Mucosa of gallbladder (tissue), 1 donor: ENCODE measurements around the gene WASHC2A. TPM values are rescaled to one million over a fixed set of nuclear protein-coding genes. Genes with fewer than 3 reads are reported as not detected.
"Not testable (repeated sequence)": the region's sequence is repeated elsewhere in the genome, so short reads cannot be mapped to it uniquely, and the experiment has no call there.

Experiments used
- DNase-seq: peaks from one replicate; pipeline ENCODE4 v3.0.0-alpha.2; 2020; ENCODE audit warnings: low spot score
- total RNA-seq: library from RNA; stranded (reverse); gene quantifications from one replicate; pipeline ENCODE4 v1.2.1, GENCODE V29; 2021
- donor health status: DM: no; HTN: no; CAD: no.

Gene WASHC2A
- total RNA-seq, 1 donor from 2014 or later, result 38.8 TPM

DNA sequence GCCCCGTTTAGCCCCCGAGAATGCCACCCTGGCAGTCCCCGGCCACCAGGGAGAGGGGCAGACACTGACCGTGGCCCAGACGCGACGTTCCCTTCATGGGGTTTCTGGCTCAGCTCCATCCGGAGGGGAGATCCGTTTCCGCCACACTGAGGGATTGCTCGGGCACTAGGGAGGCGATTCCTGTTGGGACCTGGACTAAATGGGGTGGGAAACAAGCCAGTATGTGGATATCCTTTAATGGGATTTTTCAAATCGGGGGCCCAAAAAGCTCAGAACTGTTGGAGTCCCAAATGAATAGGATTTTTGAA, 552 bp downstream of the WASHC2A start:
- not testable (repeated sequence) for DNase-seq

DNA sequence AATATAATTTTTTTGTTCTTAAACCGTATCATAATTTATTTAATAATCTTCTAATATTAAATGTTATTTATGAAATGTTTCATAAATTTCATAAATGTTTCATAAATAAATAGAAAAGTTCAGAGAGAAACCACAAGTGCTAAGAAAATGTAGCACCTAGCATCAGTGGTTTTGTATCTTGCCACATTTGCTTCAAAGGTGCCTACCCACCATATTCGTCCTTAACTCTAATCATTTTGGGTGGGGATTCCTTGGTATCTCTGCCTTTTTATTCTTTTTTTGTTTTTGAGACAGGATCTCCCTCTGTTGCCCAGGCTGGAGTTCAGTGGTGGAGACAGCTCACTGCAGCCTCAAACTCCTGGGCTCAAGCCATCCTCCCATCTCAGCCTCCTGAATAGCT, 7.4 kb downstream of the WASHC2A start:
- DNase-seq, result not testable (repeated sequence)

DNA sequence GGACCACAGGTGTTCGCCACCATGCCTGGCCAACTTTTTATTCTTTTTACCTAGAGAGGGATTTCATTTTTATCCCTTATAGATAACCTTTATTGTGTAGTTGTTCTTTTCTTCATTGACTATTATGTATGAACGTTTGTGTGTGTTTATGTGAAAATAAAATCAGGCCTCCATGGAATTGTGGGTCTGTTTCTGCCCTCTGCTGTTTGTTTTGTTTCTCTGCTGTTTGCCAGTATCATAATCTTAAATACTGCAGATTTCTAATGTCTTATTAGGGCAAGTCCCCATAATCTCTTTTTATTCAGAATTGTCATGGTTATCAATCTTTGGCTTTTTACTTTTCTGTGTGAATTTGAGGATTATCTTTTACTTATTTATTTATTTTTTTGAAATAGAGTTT, 7.8 kb downstream of the WASHC2A start:
- DNase-seq, result not testable (repeated sequence)

DNA sequence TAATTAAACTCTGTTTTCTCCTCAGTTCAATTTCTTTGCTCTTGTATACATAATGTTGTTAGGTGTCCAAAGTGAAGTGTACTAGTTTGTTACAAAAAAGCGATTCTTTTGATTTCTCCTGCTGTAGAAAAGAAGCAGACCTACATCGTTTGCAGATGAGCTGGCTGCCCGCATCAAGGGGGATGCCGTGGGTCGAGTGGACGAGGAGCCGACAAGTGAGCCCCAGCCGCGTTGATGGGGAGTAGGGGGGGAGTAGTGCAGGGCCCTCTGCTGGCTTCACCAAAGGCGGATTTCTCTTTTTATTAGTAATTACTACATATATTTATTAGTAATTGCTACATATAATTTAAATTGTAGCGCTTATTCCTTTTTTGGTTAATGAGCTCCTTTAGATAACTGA, 23.6 kb downstream of the WASHC2A start:
- DNase-seq, result not testable (repeated sequence)

DNA sequence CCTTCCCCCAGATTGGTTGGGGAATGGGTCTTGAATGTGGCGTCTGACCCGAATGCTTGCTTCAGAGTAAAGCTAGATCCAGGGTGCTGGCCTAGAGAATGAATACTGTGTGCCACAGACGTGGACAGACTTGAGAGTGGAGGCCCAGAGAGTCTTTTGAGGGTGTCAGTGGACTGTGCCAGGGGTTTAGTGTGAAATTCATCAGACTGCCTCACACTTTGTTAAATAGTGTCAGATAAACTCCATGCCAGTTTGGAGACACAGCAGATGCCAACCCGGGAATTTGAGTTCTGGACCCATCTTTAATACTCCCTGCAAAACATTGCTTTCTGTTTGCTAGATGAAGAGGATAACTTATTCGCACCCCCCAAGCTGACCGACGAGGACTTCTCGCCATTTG, 25.2 kb downstream of the WASHC2A start:
- DNase-seq, result not testable (repeated sequence)

DNA sequence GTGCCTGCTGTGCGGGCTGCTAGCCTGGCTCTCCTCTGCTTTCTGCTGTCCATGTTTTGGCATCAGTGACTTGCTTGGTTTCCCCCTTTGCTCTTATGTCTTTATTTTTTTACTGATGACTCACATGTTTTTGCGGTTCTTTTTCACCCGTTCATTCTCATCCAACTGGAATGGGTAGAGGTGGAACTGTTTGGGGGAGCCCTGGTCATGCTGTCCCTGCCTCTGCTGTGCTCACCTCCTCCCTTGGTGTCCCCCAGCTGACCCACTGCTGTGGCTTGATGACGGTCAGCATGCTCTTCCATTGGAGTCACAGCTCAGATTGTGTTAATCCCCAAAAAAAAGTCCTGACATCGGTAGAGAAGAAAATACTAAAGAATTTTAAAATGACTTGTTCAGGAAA, 26.9 kb downstream of the WASHC2A start:
- not testable (repeated sequence) for DNase-seq

DNA sequence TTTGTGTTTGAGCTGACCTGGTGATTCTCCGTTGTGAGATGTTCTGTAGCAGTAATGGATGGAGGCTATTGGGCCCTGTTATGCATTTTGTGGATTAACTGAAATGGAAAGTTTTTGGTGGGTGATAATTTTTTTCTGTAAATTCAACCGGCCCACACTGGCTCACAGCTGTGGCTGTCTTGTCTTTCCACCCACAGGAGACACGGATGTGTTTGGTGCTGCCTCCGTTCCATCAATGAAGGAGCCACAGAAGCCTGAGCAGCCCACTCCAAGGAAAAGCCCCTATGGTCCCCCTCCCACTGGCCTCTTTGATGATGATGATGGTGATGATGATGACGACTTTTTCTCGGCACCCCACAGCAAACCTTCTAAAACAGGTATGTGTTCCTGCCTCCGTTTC, 27.6 kb downstream of the WASHC2A start:
- not testable (repeated sequence) for DNase-seq

DNA sequence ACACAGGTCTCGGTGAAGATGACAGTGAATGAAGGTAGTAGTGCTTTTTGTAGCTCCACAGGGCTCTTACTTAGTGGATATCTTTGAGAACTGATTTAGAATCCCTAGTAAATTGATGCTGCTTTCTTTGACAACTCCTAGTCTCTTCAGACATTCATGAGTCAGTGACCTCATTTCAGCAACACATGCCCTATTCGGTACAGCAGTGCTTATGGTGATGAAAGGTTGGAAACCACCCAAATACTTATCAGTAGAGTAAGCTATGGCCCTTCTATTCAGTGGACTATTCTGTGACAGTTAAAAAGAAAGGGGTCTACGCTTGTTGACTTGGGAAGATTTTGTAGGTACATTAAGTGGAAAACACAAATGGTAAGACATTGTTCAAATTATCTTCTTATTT, 29.0 kb downstream of the WASHC2A start:
- not testable (repeated sequence) for DNase-seq

DNA sequence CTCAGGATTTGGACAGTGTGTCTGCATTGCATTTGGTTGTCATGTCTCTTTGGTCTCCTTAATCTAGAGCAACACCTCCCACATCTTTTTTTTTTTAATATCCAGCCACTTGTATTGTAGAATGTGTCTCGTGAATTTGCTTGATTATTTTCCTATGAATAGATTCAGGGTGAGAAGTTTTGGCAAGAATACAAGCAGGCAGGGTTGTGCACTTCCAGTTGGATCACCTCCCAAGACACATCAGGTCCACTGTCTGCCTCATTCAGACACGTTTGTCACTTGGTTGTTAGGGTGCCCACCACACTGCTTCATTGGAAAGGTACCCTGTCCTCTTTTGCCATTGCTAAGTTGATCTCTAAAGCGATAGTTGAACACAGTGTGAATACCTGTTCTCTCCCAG, 30.9 kb downstream of the WASHC2A start:
- not testable (repeated sequence) for DNase-seq

DNA sequence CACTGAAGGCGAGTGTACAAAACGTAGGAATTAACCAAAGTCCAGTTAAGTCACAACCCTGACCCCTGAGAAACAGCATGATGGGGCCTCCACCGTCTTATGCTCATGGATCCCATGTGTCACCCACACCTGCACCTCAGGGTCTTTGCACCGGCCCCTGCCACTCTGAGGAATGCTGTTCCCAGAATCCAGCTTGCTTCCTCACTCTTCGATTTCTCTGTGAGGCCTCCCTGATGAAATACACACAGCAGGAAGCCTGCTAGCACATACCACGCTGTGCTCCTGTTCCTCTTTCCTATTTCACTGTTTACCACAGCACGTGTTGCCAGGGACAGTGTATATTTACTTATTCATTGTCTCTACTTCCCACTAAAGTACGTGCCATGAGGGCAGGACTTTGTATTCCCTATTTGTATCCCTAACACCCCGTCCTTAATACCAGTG, 33.4 kb downstream of the WASHC2A start:
- not testable (repeated sequence) for DNase-seq

DNA sequence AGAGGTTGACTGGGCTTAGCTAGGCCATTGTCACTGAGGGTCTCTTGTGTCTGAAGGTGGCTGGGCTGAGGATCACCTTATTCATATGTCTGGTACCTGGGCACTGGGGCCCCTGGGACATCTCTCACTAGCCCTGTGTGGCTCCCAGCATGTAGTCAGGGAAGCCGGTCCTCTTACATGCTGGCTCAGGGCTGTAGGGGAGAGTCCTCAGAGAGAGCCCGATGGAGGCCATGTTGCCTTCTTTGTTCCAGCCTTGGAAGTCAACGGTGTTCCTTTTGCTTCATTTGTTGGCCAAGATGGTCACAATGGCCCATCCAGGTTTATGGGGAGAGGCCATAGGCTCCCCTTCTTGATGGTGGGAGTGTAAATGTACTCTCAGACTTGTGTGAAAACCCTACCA, 34.0 kb downstream of the WASHC2A start:
- DNase-seq, result not testable (repeated sequence)

DNA sequence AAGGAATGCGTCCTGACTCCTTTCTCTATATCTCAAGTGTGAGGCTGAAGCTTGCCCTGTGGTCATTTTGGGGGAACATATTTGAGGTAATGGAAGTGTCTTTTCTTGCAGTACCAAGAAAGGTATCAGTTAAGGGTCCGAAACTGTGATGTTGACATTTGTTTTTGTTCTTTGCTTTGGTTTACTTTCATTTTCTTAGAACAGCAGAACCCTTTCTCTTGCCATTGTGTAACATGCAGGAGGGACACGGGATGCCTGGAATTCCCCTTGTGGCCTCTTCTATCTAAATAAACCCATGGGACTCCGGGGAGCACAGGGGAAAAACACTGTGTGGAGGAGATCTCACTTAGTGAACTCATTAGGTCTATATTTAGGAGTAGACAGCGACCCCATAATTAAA, 34.5 kb downstream of the WASHC2A start:
- DNase-seq, result not testable (repeated sequence)

DNA sequence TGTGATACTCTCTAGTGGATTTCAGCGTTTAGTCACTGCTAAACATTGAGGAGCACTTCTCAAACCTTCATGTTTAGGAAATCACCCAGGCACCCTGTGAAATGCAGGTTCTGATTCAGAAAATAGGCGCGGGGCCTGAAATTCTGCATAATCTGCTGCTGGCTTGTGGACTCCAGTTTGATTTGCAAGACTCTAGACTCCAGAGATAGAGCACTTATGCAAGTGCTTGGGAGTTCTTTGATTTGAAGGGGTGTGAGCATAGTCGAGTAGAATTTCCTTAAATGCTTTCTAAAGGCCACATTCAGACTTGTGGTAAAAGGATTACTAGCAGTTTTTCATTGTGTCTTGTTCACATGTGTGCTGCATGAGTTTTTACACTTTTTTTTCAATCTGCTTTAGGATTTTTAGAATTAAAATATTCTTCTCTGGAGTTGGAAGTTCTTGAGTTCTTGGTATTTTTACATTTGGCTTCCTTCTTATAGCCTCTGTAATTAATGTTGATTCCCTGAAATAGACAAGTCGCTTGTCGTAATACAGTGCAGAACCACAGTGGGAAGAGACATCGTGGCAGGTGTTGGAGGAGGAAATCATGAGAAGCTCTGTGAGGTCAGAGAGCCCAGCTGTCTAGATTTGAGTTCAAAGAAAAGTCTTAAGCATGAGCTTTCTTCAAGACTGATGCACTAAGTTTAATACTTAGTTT, 41.4 kb downstream of the WASHC2A start:
- DNase-seq, result not testable (repeated sequence)

DNA sequence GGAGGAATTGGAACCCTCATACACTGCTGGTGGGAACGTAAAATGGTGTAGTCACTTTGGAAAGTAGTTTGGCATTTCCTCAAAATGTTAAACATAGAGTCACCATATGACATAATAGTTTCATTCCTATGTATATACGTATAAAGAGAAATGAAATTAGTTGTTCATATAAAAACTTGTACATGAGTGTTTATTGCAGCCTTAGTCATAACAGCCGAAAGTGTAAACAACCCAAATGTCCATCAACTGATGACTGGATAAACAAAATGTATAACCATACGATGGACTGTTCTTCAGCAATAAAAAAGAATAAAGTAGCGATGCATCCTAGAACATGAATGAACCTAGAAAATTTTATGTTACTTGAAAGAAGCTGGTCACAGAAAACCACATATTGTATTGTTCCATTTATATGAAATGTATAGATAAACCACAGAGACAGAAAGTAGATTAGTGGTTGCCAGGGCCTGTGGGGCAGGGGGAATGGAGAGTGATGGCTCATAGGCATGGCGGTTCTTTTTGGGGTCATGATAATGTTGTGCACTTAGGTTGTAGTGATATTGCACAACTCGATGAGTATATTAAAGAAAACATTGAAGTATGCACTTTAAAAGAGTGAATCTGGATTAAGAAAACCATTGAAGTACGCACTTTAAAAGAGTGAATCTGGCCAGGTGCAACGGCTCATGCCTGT, 44.8 kb downstream of the WASHC2A start:
- DNase-seq, result not testable (repeated sequence)

DNA sequence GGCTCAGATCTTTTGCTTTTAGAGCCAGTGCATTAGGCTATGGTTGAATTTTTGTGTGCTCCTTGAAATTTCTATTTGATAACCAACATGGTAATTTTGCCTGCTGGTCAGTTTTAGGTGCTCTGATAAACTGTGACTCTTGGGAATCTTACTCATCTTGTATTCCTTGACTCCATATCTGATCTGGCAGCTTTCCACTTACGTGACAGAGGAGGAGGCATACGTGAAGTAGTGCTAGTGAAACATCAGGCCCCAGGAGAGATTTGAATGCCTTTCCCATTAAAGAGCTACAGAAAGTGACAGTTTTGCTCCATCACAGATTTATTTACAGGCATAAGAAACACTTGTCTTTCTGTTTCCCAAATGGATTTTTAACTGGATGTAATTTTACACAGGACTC, 59.0 kb downstream of the WASHC2A start:
- not testable (repeated sequence) for DNase-seq

DNA sequence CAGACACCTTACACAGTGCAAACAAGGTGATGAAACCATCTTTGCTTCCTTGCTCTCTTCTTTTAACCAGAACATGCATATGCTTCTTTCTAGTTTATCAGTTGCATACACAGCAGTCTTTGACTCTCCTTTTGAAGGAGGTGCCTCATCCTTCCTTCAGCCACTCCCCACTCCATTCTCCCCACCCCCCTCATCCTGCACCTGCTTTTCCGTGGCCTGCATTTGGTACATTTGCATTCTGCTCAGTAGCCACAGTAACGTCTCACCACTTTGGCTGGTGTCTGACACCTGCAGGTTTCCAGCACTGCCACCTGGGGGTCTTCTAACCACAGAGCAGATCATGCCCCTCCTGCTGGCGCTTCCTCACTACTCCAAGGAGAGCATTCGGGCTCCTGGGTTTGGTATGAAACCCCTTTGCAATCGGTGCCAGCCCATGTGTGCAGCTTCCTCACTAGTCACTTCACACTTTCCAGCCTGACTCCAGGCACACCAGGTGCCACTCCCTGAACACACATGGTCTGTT, 60.1 kb downstream of the WASHC2A start:
- not testable (repeated sequence) for DNase-seq

DNA sequence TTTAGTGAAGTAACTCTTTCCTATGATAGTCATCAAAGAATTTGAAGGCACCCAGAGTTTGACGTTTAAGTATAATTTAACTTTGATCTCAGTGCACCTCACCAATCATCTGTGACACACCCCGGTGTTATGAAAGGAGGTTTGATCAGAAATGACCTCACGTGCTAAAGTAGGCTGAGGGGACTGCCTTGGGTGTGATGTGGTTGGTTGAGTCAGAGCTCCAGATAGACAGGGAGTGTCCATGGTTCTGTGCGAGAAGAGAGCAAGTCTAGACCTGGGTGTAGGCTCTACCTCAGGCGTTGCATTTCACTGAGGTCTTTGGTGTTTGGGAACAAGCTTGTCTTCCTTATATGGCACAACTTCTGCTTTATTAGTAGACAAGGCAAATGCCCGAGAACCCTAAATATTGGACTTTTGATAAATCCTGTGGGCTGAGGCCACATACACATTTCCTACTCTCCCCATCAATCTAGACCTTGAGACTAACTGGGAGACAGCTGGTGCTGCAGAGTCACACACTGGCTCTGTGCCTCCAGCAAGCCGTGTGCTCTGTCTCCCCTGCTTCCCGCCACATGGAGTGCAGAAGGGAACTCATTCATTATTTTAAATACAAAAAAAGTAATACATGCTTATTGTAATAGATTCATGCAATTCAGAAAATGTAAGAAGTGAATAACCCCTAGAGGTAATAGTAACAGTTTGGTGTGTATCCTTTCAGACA, 63.7 kb downstream of the WASHC2A start:
- not testable (repeated sequence) for DNase-seq

DNA sequence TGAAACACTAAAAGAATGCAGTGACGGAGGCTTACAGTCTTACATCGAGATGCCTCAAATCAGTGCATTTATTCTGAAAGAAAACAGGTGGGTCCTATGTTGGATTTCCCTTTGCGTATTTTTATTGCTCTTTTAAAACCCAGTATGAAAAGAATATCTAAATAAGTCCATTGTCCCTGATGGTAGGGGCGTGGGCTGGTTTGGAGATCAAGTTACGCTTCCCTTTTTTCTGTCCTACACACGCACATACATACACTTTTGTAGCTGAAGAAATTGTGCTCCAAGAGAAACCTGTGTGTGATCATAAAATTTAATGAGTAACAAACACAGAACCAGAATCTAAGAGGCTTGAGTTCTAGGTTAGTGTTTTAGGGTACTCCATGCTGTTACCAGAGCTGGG, 64.6 kb downstream of the WASHC2A start:
- DNase-seq, result not testable (repeated sequence)

DNA sequence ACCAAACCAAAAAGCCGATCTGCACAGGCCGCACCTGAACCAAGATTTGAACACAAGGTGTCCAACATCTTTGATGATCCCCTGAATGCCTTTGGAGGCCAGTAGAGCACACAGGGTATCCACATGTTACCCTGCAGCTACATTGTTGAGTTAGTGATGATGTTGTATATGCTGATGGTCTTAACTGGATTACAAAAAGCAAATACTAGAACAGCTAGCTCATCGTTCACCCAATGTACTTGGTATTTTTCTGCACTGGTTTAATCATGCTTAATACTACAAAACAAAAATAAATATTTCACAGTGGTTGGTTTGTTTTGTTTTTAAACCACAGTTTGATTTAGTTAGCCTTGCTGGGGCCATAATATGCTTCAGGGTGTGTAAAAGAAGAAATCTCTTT, 65.1 kb downstream of the WASHC2A start:
- not testable (repeated sequence) for DNase-seq

DNA sequence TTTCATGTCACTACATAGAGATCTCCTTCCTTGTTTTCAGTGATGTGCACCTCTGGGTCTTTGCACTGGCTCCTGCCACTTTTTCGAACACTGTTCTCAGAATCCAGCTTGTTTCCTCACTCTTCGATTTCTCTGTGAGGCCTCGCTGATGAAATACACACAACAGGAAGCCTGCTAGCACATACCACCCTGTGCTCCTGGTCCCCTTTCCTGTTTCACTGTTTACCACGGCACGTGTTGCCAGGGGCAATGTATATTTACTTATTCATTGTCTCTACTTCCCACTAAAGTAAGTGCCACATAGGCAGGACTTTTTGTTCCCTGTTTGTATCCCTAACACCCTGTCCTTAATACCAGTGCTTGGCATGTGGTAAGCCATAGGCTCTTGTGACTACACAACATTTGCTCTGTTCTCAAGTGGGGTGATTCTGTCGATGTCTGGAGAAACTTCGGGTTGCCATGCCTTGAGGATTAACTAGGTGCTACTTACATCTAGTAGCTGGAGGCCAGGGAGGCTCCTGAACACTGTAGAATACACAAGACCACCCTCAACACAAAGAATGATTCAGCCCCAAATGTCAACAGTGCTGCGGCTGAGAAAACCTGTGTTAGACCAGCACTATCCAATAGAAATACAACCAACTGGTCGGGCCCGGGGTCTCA, 75.9 kb downstream of the WASHC2A start:
- not testable (repeated sequence) for DNase-seq

DNA sequence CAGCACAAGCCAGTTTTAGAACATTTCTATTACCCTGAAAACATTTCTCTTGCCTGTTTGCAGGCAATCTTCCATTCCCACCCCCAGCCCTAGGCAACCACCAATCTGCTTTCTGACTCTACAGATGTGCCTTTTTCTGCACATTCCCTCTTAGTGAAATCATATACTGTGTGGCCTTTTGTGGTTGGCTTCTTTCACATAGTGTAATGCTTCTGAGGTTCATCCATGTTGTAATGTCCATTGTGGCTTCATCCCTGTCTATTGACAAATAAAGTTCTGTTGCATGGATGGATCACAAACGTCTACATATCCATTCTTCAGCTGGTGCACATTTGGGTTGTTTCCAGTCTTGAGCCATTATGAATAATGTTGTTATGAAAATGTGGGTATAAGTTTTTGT, 77.8 kb downstream of the WASHC2A start:
- DNase-seq, result not testable (repeated sequence)

DNA sequence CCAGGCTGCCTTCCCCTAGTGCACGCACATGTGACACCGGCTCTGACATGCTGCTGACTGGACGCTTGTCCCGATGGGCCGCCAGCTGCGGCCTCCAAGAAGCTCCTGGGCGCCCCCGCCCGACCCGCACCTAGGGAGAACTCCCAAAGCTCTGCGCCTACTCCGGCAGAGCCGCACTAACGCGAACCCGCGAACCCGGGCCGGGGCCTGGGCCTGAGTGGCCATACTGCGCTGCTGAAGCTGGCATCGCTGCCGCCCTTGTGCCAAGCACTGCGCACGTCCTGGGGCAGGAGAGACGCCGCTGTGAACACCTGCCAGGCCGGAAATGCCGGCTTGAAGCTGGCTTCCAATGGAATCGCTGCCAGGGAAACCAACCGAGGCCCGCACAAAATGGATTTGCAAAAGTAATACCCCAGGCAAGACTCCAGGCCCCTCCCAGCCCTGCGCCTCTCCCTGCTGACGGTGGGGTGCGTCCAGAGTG, 85.1 kb downstream of the WASHC2A start:
- no peak for DNase-seq
